DND-41 (cell line): ENCODE results near the gene CCR2.

Experiments used
- CTCF ChIP-seq: IDR thresholded peaks from 2 replicates; pipeline ENCODE4 v1.5.1; 2012; ENCODE audit warnings: borderline replicate concordance, low read length, moderate library complexity, mild to moderate bottlenecking; ENCODE audit not compliant: poor library complexity, severe bottlenecking; ENCODE audit errors: extremely low read depth
- EZH2 ChIP-seq: IDR thresholded peaks from 3 replicates; pipeline ENCODE4 v1.6.1; 2012; ENCODE audit warnings: borderline replicate concordance, low read depth, mild to moderate bottlenecking, moderate library complexity, low read length, inconsistent platforms; ENCODE audit not compliant: severe bottlenecking

GRCh38 chr3:46324036-46324435, 29.9 kb upstream of the CCR2 start:
- TF ChIP-seq CTCF (no peak), EZH2 (no peak)
